GM13977 (cell line): ENCODE results near the gene SRPK3.
A peak's percentile ranks its signal among the peaks of the same experiment; 100 is the strongest.

Experiments
- DNase-seq: peaks from one replicate; pipeline ENCODE4 v3.0.0; 2012; ENCODE audit warnings: low spot score
- CTCF ChIP-seq: IDR thresholded peaks from 2 replicates; pipeline ENCODE4 v1.5.1; 2012; ENCODE audit warnings: mild to moderate bottlenecking, control low read depth; ENCODE audit not compliant: insufficient read depth; ENCODE audit errors: extremely low read depth, missing control alignments
- in situ Hi-C: fragments of 300-500 bp; cut with MboI; formaldehyde crosslinking; loops from one replicate; pipeline ENCODE4 v1.12.0; 2022; ENCODE audit warnings: low sequenced_read_pairs, low pct_unique_long_range_greater_than_20kb, mixed read lengths, inconsistent platforms; ENCODE audit not compliant: unreplicated experiment

SRPK3 gene

GRCh38 chrX:153789654-153790053 is 8.8 kb downstream of the SRPK3 start:
- TF ChIP-seq CTCF, result no peak
- in situ Hi-C loops, result no loop called here
- DNase-seq, result no peak

- in situ Hi-C loops, result no loop called here
- TF ChIP-seq CTCF, result no peak
- no peak for DNase-seq
Observed at GRCh38 chrX:153791104-153791852, 10.4 kb downstream of the SRPK3 start.

- TF ChIP-seq CTCF, result no peak
- in situ Hi-C loops, result no loop called here
- DNase-seq, result no peak
Observed at GRCh38 chrX:153792368-153792767, 11.5 kb downstream of the SRPK3 start.

GRCh38 chrX:153793291-153793690 is 12.4 kb downstream of the SRPK3 start:
- no peak for TF ChIP-seq CTCF

GRCh38 chrX:153794018-153794896 is 13.4 kb downstream of the SRPK3 start, which contains the start of the genes IDH3G and SSR4:
Gene IDH3G, minus strand, starts transcription at chrX:153794375. Its CDS starts 49 bp downstream, at chrX:153794326.
Gene SSR4, plus strand, starts transcription at chrX:153794668. Its CDS starts 20 bp downstream, at chrX:153794688.
- in situ Hi-C loops, result no loop called here
- peak; percentile 98 for DNase-seq
- TF ChIP-seq CTCF, result no peak

More at GRCh38 chrX:153793291-153793690, 12.4 kb downstream of the SRPK3 start:
- no peak for DNase-seq
- in situ Hi-C loops, result no loop called here

GRCh38 chrX:153794897-153795816 is 14.3 kb downstream of the SRPK3 start:
- no peak for DNase-seq
- in situ Hi-C loops, result no loop called here
- no peak for TF ChIP-seq CTCF
